HK-2 (cell line): ENCODE data around the gene POP4.

Source experiments
- DNase-seq: peaks from one replicate; pipeline ENCODE4 v3.0.0-alpha.2; 2018; ENCODE audit not compliant: unreplicated experiment

The POP4 gene

GRCh38 chr19:29576761-29577648, 29.1 kb upstream of the POP4 start:
- peak; percentile 40 for DNase-seq

DNA sequence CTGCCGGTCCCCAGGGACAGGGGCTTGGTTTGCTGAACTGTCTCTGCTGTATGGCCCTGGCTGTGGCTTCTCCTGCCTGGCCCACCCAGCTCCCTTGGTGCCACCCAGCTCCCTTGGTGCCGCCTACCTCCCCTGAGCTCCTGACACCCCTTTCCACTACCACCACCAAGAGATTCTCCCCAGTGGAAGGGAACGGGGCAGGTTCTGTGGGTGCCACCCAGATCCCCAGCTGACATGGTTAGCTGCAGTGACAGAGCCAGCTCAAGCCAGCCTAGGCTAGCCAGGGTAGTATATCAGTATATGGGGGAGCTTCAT, 28.5 kb upstream of the POP4 start:
- no peak for DNase-seq

DNA sequence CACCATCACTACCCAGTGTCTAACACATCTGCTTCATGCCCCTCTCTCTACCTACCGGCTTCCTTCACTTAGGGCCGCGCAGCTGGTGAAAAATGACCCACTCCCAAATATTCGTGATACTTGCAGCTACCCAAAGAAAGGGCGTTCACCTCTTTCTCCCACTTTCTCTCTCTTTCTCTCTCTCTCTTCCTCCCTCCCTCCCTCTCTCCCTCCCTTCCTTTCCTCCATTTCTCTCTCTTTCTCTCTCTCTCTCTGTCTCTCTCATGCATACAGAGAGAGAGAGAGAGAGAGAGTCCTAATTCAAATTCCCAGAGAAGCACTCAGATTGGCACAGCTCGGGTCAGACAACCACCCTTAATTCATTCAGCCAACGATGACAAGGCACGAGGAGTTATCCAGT, 27.7 kb upstream of the POP4 start:
- DNase-seq = no peak

- no peak for DNase-seq
Observed at GRCh38 chr19:29579308-29579910, 26.7 kb upstream of the POP4 start.

GRCh38 chr19:29581398-29581797, 24.7 kb upstream of the POP4 start:
- DNase-seq = no peak

DNA sequence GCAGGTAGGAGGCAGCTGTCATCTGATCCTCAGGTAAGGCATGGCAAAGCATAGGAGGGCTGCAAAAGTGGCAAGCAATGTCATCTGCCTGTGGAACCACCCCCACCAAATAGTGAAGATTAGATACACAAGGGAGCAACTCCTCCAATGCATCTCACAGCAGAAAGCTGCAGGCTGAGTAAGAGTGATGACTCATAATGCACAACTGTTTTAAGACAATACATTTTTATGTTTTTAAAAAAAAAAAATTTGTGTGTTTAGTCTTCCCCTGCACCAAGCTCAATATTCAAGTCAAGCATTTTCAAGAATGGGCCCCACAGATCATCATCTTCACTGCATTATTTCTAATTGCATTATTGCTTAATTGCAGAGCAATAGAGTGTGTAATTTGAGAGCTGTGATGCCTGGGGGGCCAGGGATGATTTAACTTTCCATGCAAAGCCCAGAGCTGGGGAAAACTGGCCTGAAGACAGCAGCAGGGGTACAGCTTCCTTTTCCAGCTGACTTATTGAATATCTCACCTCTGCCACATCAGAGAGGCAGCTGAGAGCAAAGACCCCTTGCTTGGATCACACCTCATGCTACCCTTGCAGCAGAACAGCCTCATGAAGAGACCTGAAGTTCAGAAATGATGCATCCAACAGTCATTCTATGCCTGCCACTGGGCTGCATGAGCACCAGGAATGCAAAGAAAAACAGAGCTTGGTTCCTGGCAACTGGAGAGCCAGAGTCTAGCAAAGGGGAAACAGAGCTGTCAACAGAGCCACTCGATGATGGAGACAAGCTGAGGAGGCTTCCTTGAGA, 22.7 kb upstream of the POP4 start:
- no peak for DNase-seq

- no peak for DNase-seq
Observed at GRCh38 chr19:29586401-29586800, 19.7 kb upstream of the POP4 start.

DNA sequence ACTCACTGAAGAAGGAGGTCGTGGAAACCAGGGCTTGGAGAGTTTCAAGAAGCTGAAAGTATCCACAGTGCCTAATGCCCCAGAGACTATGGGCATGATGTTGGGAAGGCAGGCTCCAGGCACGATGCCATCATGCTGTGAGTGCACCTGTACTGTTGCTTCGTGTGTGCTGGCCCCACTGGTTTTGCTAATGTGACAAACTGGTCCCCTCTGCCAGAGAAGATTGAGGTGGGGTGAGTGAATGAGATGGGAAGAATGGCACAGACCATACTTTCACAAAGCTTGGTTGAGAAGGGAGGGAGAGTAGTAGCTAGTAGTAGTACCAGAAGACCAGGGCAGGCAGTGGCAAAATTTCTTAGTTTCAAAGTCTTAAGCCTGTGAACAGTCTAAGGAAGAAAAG, 19.0 kb upstream of the POP4 start:
- DNase-seq = no peak

GRCh38 chr19:29587518-29587986, 18.5 kb upstream of the POP4 start:
- peak; percentile 41 for DNase-seq

DNA sequence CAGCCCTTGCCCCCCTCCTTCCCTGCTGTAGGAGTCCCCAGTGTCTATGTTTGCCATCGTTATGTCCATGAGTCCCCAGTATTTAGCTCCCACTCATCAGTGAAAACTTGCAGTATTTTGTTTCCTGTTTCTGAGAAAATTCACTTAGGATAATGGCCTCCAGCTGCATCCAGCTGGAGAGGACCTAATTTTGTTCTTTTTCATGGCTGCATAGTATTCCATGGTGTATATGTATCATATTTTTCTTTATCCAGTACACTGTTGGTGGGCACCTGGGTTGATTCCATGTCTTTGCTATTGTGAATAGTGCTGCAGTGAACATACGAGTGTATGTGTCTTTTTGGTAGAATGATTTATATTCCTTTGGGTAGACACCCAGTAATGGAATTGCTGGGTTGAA, 18.0 kb upstream of the POP4 start:
- no peak for DNase-seq

- no peak for DNase-seq
Observed at GRCh38 chr19:29590278-29590677, 15.8 kb upstream of the POP4 start.

DNA sequence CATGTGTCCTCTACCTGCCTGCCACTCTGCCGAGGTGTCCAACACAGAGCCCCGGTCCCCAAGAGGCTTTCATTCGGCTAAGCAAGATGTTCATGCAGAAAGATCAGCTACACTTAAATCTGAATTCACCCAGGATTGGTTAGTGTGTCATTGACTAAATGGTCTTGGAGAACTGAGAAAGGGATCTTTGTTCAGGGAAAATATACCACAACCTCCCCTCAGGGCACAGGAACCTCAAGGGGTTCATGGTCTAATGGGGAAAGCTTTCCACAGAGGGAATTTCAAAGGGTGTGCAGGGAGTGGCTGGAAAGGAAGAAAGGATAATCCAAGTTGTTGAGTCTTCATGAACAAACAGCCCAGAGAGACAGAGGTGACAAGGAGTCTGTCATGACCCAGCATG, 14.4 kb upstream of the POP4 start:
- DNase-seq = no peak

DNA sequence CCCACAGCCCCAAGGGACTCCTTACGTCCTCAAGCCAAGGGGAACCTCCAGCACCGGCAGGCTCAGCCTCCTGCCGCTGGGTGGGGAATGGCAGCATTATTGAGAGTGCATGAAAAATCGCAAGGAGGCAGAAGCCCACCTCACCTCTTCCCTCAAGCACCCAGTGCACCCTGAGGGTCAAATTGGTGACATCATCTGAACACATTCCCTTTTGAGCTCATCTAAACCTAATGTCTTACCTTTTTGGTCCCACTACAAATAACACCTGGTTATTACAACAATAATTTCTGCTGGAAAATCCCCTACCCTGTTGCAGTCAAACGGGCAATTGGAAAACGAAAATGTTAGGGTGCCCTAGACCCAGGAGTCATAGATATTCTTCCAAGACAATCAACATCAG, 12.2 kb upstream of the POP4 start:
- DNase-seq = no peak

DNA sequence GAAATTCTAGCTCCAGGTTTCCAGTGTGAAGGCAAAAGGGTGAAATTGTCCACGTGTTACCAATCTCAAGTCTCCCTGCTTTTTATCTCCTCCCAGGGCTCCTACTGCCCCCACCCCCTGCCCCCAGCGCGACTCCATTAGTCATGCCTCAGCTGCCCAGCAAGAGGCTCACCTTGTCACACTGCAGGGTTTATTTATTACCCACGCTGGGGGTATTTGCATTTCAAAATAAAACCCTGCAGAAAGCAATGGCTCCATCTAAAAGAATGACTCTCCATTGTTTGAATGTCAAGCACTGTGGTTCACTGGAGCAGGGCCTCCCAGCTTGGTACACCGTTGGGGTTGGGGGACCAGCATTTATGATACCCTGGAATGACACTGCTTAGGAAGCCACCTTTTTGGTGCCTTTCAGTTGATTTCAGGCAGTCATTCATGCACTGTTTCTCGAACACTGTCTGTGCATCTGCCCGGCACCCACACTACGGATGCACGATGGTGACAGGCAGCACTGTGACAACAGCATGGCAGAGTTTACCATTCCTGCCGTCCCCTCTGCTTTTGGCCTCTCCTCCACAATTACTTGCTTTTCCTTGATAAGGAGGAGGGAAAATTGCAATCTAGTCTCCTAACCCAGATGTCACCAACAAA, 9.9 kb upstream of the POP4 start:
- peak; percentile 19 for DNase-seq

DNA sequence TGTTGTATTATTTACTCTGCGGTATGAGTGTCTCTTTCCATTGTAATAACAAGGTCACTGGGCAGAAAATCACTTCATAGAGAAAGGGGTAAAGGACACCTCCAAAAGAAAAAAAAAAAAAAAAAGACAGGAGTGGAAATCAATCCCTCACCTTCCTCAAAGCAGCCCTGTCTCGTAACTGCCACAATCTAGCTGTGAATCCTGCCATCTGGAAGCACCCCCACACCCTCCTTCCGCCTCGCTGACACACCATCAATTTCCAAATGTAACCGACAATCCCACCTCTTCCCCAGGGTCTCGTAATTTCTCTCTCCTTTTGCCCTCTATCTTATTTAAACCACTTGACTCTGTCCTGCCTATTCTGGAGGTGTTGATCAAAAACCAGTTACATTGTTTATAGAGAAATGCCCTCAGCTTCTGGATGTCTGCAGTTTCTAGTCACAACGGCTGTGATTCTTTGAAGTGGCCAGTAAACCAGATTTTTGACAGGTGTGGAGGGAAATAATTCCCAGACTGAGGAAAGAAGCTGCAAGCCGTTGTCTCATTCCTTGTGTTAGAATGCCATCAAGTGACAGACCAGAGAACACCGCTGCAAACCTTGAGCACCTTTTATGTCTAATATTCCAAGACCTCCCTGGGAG, 9.1 kb upstream of the POP4 start:
- peak; percentile 18 for DNase-seq

GRCh38 chr19:29598036-29598435, 8.0 kb upstream of the POP4 start:
- DNase-seq = no peak

GRCh38 chr19:29598496-29598895, 7.6 kb upstream of the POP4 start:
- DNase-seq = no peak

DNA sequence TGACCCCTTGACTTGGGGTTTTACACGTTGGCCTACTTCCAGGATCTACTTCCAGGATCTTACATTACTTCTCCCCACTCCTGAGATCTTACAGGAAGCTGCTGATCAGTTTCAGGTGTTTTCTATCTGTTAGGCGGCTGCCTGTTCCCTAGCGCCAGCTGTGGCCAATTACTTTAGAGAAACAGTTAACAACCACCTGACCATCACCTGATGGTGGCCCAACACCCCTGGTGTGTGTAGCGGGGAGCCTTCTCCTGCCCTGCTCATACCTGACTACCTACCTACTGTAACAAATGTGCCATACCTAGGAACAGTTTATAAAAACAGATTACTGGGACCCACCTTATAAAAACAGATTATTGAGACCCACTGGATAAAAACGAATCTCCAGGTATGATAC, 2.8 kb upstream of the POP4 start:
- no peak for DNase-seq

GRCh38 chr19:29606420-29606747, 301 bp downstream of the POP4 start:
- no peak for DNase-seq

DNA sequence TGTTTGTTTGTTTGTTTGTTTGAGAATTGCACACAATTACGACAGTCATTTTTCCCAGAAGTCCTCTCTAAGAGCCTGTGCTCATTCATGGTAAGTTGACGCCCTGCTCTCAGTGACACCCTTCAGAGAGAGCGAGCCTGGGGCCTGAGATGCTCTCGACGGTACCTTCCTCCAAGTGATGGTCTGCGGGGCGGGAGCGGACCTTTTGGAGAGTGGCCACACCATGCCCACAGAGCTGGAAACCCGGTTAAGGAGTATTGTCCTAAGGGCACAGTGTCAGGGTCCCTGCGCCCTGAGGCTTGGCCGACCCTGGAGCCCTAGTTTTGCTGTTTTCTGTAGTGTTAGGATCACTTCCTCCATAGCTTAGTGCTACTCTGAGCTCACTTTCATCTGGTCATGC, 3.6 kb downstream of the POP4 start:
- no peak for DNase-seq

DNA sequence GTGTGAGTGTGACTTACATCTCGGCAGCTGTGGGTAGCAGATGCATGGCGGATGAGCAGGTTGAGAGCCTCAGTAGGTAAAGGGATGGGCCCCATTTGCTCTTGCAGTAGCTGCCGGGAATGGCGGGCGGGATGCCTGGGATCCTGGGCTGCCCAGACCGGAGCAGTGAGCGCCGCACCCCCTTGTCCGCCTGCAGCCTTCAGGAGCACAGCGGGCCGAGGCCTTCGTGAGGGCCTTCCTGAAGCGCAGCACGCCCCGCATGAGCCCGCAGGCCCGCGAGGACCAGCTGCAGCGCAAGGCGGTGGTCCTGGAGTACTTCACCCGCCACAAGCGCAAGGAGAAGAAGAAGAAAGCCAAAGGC, 4.1 kb downstream of the POP4 start:
- DNase-seq = no peak
